AG04450 (cell line): ENCODE measurements around the gene OSM. TPM values are rescaled to one million over a fixed set of nuclear protein-coding genes. Genes with fewer than 3 reads are reported as not detected.

ENCODE experiments used
- CTCF ChIA-PET: fragments of 300-600, 350-600 bp; formaldehyde crosslinking; extraction: SDS; loops from one replicate; lab custom pipeline; 2022; ENCODE audit warnings: antibody characterized with exemption, inconsistent platforms; lab: Charles Lee
- POLR2A ChIA-PET: fragments of 350-600 bp; formaldehyde crosslinking; extraction: SDS; loops from one replicate; lab custom pipeline; 2021; ENCODE audit warnings: antibody characterized with exemption, inconsistent platforms; lab: Yijun Ruan, JAX
- DNase-seq: peaks from one replicate; pipeline ENCODE4 v3.0.0-alpha.2; 2011; ENCODE audit warnings: low read depth, low spot score
- H3K27ac ChIP-seq: one replicate; pipeline ENCODE4 v1.5.1; 2012; ENCODE audit warnings: low read depth, low read length, control low read depth
- H3K27me3 ChIP-seq: one replicate; pipeline ENCODE4 v1.6.0; 2012; ENCODE audit warnings: low read length; ENCODE audit not compliant: control insufficient read depth, insufficient read depth
- H3K4me3 ChIP-seq: 2 replicates; pipeline ENCODE4 v1.5.1; 2011; ENCODE audit warnings: mild to moderate bottlenecking, low read depth, low read length, control low read depth
- H3K9me3 ChIP-seq: 2 replicates; pipeline ENCODE4 v1.5.1; 2012; ENCODE audit warnings: low read length; ENCODE audit not compliant: control insufficient read depth, insufficient read depth
- CTCF ChIP-seq: IDR thresholded peaks from 2 replicates; pipeline ENCODE4 v1.5.1; 2011; ENCODE audit warnings: low read depth, low read length, control low read depth, inconsistent platforms
- polyA plus RNA-seq: library from polyadenylated mRNA; depleted of rRNA; stranded (reverse); fragments of >200 nt; gene quantifications from 2 replicates; pipeline ENCODE4 v1.2.3, GENCODE V29; 2011

The OSM gene
- polyA plus RNA-seq, 1 experiment: not detected

- TF ChIP-seq CTCF: no peak
- Histone ChIP-seq H3K27me3 (no peaks in the 10 kb centered on the region), H3K27ac (no peak overlapping the region), H3K4me3 (no peak overlapping the region), H3K9me3 (no peaks in the 10 kb centered on the region; the same call in 1 of the 2 replicates)
- DNase-seq: no peak
- ChIA-PET POLR2A (no interaction called here), CTCF (interaction anchor here (1.2 to 1.7 kb wide), 2 partner anchors 13 to 20 kb away, joined by 3 to 4 read pairs; no protein-coding TSS in a partner anchor)
Observed at GRCh38 chr22:30267382-30268302, 991 bp upstream of the OSM start.

- DNase-seq: no peak
- no peak for TF ChIP-seq CTCF
- POLR2A ChIA-PET: no interaction called here
Observed at GRCh38 chr22:30265823-30266444, 717 bp downstream of the OSM start.

GRCh38 chr22:30265131-30265720 is 1.4 kb downstream of the OSM start:
- ChIA-PET POLR2A (interaction anchor here (0.6 kb wide), 1 partner anchor 47 kb away, joined by 3 read pairs; no protein-coding TSS in a partner anchor), CTCF (interaction anchor here (0.7 to 2.4 kb wide), 3 partner anchors 12 to 122 kb away, joined by 4 to 19 read pairs (median 4); partner anchors contain the start of gene RNF215)
- Histone ChIP-seq H3K4me3 (no peak overlapping the region), H3K9me3 (no peaks in the 10 kb centered on the region; the same call in 1 of the 2 replicates), H3K27ac (no peak overlapping the region), H3K27me3 (no peaks in the 10 kb centered on the region)
- DNase-seq: no peak
- no peak for TF ChIP-seq CTCF

More at GRCh38 chr22:30265823-30266444, 717 bp downstream of the OSM start:
- Histone ChIP-seq H3K9me3 (no peaks in the 10 kb centered on the region; the same call in 1 of the 2 replicates), H3K27me3 (no peaks in the 10 kb centered on the region), H3K27ac (no peak overlapping the region), H3K4me3 (no peak overlapping the region)
- CTCF ChIA-PET: interaction anchor here (1.0 kb wide), 1 partner anchor 22 kb away, joined by 4 read pairs; no protein-coding TSS in a partner anchor

GRCh38 chr22:30263883-30264282 is 2.8 kb downstream of the OSM start:
- Histone ChIP-seq H3K9me3 (no peaks in the 10 kb centered on the region; the same call in 1 of the 2 replicates), H3K27ac (no peak overlapping the region), H3K27me3 (no peaks in the 10 kb centered on the region), H3K4me3 (no peak overlapping the region)
- CTCF ChIA-PET: interaction anchor here (0.6 to 2.4 kb wide), 9 partner anchors 13 to 317 kb away, joined by 3 to 19 read pairs (median 4); partner anchors contain the start of gene RNF215
- DNase-seq: no peak
- TF ChIP-seq CTCF: no peak
- POLR2A ChIA-PET: interaction anchor here (1.2 kb wide), 1 partner anchor 93 kb away, joined by 3 read pairs; the partner anchor contains the start of genes CCDC157 and SF3A1
